Keratinocyte (primary cell): ENCODE results near the gene ABI2.

ENCODE experiments used
- EZH2 ChIP-seq: IDR thresholded peaks from one replicate; pipeline ENCODE4 v1.6.1; 2012; ENCODE audit warnings: inconsistent platforms, mild to moderate bottlenecking, low read length, moderate library complexity
- TF ChIP-seq, protein P1 (sequence below), 3 experiments: IDR thresholded peaks in 1 of 3; conservative IDR thresholded peaks in 1 of 3; optimal IDR thresholded peaks in 1 of 3; 2 replicates in 2 of 3; 3 replicates in 1 of 3; pipeline versions ENCODE3 to v1.5.1; 2011; ENCODE audit warnings: low read length in 3 of 3, mild to moderate bottlenecking in 3 of 3, moderate library complexity in 2 of 3, control low read depth in 1 of 3, inconsistent platforms in 1 of 3; ENCODE audit not compliant: insufficient read depth in 2 of 3; ENCODE audit errors: extremely low read depth in 1 of 3

DNA sequence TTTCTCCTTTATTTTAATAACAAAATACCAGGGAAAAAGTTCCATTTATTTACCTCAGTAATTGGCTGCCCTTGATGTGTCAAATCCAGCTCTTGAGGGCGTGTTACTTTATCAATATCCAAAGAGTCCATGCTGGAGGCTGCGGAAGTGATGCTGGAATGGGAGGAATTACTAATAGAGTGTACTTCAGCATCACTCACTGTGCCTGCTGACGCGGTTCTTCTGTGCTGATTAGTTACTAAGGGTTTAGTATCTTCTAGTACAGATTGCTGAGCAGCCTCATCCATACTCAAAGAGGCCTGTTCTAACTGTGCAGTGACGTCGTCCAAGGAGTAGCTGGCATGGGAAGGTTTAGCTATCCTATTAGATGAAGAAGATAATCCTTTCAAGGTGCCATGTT lies 161.3 kb downstream of the ABI2 start:
- TF ChIP-seq, protein P1, sequence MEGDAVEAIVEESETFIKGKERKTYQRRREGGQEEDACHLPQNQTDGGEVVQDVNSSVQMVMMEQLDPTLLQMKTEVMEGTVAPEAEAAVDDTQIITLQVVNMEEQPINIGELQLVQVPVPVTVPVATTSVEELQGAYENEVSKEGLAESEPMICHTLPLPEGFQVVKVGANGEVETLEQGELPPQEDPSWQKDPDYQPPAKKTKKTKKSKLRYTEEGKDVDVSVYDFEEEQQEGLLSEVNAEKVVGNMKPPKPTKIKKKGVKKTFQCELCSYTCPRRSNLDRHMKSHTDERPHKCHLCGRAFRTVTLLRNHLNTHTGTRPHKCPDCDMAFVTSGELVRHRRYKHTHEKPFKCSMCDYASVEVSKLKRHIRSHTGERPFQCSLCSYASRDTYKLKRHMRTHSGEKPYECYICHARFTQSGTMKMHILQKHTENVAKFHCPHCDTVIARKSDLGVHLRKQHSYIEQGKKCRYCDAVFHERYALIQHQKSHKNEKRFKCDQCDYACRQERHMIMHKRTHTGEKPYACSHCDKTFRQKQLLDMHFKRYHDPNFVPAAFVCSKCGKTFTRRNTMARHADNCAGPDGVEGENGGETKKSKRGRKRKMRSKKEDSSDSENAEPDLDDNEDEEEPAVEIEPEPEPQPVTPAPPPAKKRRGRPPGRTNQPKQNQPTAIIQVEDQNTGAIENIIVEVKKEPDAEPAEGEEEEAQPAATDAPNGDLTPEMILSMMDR (optimal IDR thresholded peaks at IDR 0.05 in 1 of 3, IDR thresholded peaks at IDR 0.05 in 1 of 3, conservative IDR thresholded peaks at IDR 0.05 in 1 of 3; ENCODE audit: extremely low read depth in 1 of 3, insufficient read depth in 2 of 3, low read length in 3 of 3) = no peak
- no peak for TF ChIP-seq EZH2
